Measurements from ENCODE around the gene LRTM2. TPM values are rescaled to one million over a fixed set of nuclear protein-coding genes. Genes with fewer than 3 reads are reported as not detected.

Gene LRTM2
- total and polyA plus RNA-seq, 4 donors, result not detected

- no peaks in the 10 kb centered on the region for H3K27me3 ChIP-seq (ENCODE audit: control insufficient read depth in 4 of 4, insufficient read depth in 4 of 4, low read length in 3 of 4)
- no peak overlapping the region for H3K4me3 ChIP-seq (ENCODE audit: low read depth in 1 of 3, low read length in 3 of 3)
- no peak for DNase-seq (ENCODE audit: low spot score)
- WGBS, result 82% methylated on average over 12 of the region's 12 CpGs
- H3K9ac ChIP-seq (ENCODE audit: low read depth in 1 of 2, low read length in 2 of 2), result no peak overlapping the region
- no peak overlapping the region for H3K27ac ChIP-seq (ENCODE audit: low read depth in 1 of 2, low read length in 2 of 2)
- TF ChIP-seq REST (IDR thresholded peaks at IDR 0.05) (no peak), EGR1 (IDR thresholded peaks at IDR 0.05; ENCODE audit: low read depth in 2 of 2) (no peak), FOXA1 (IDR thresholded peaks at IDR 0.05) (no peak), YY1 (IDR thresholded peaks at IDR 0.05) (no peak), GABPA (IDR thresholded peaks at IDR 0.05 in 1 of 2, conservative IDR thresholded peaks at IDR 0.05 in 1 of 2) (no peak), FOXA2 (IDR thresholded peaks at IDR 0.05) (no peak), RAD21 (IDR thresholded peaks at IDR 0.05) (no peak), MAX (IDR thresholded peaks at IDR 0.05) (no peak), HNF4A (conservative IDR thresholded peaks at IDR 0.05) (no peak), TAF1 (conservative IDR thresholded peaks at IDR 0.05) (no peak), CTCF (IDR thresholded peaks at IDR 0.05; ENCODE audit: low read depth, low read length, missing input control) (no peak), JUND (IDR thresholded peaks at IDR 0.05) (no peak), ATF3 (IDR thresholded peaks at IDR 0.05) (no peak), RXRA (IDR thresholded peaks at IDR 0.05) (no peak), NR2F2 (IDR thresholded peaks at IDR 0.05) (no peak)
- no peaks in the 10 kb centered on the region for H3K36me3 ChIP-seq (ENCODE audit: control insufficient read depth in 4 of 4, insufficient read depth in 3 of 4, low read depth in 1 of 4, low read length in 3 of 4)
- no peaks in the 10 kb centered on the region for H3K9me3 ChIP-seq (ENCODE audit: control insufficient read depth in 4 of 4, low read length in 3 of 4)
- peaks cover 3 to 16% (median 11%) of the 10 kb centered on the region in 4 donors for H3K4me1 ChIP-seq (ENCODE audit: control insufficient read depth in 4 of 4, insufficient read depth in 4 of 4, low read length in 3 of 4)
These were observed 20.4 kb upstream of the LRTM2 start for GRCh38 chr12:1799882-1800400.

GRCh38 chr12:1800401-1801302 lies 19.7 kb upstream of the LRTM2 start:
- 73% methylated on average over 14 of the region's 14 CpGs for WGBS
- TF ChIP-seq RAD21 (IDR thresholded peaks at IDR 0.05) (peak in 1 of 2 donors; percentile 72), CTCF (IDR thresholded peaks at IDR 0.05; ENCODE audit: low read depth, low read length, missing input control) (peak; percentile 33), REST (IDR thresholded peaks at IDR 0.05) (no peak)
- no peak overlapping the region for H3K4me3 ChIP-seq (ENCODE audit: low read depth in 1 of 3, low read length in 3 of 3)
- no peak overlapping the region for H3K27ac ChIP-seq (ENCODE audit: low read depth in 1 of 2, low read length in 2 of 2)
- H3K9me3 ChIP-seq (ENCODE audit: control insufficient read depth in 4 of 4, low read length in 3 of 4), result no peaks in the 10 kb centered on the region
- DNase-seq (ENCODE audit: low spot score), result no peak
- no peak overlapping the region for H3K9ac ChIP-seq (ENCODE audit: low read depth in 1 of 2, low read length in 2 of 2)
- no peaks in the 10 kb centered on the region for H3K36me3 ChIP-seq (ENCODE audit: control insufficient read depth in 4 of 4, insufficient read depth in 3 of 4, low read depth in 1 of 4, low read length in 3 of 4)
- no peaks in the 10 kb centered on the region for H3K27me3 ChIP-seq (ENCODE audit: control insufficient read depth in 4 of 4, insufficient read depth in 4 of 4, low read length in 3 of 4)
- H3K4me1 ChIP-seq (ENCODE audit: control insufficient read depth in 4 of 4, insufficient read depth in 4 of 4, low read length in 3 of 4), result peaks cover 2 to 11% (median 7%) of the 10 kb centered on the region in 4 donors

All from liver (tissue), 9 donors.